Ectodermal cell (in vitro differentiated cells): Measurements from ENCODE around the gene HOXB6.

ENCODE experiments used
- H3K27ac ChIP-seq: 2 replicates; pipeline ENCODE4 v1.7.0; 2013; ENCODE audit warnings: mild to moderate bottlenecking, low read depth, low read length; ENCODE audit not compliant: insufficient read depth, poor library complexity, severe bottlenecking
- H3K27me3 ChIP-seq: 2 replicates; pipeline ENCODE4 v1.7.0; 2013; ENCODE audit warnings: mild to moderate bottlenecking, low read length; ENCODE audit not compliant: insufficient read depth, control insufficient read depth, poor library complexity, severe bottlenecking
- H3K36me3 ChIP-seq: one replicate; pipeline ENCODE4 v1.7.0; 2013; ENCODE audit warnings: low read length; ENCODE audit not compliant: control insufficient read depth, insufficient read depth
- H3K4me1 ChIP-seq: one replicate; pipeline ENCODE4 v1.7.0; 2013; ENCODE audit warnings: low read length; ENCODE audit not compliant: control insufficient read depth, insufficient read depth
- H3K4me3 ChIP-seq: 2 replicates; pipeline ENCODE4 v1.7.0; 2013; ENCODE audit warnings: low read depth, low read length, control low read depth; ENCODE audit not compliant: insufficient read depth
- H3K9me3 ChIP-seq: 2 replicates; pipeline ENCODE4 v1.7.0; 2013; ENCODE audit warnings: mild to moderate bottlenecking, low read length, moderate library complexity; ENCODE audit not compliant: control insufficient read depth
- WGBS, 2 experiments: methylation state at CpG; one replicate each; pipeline ENCODE4 v1.1.7; 2013; ENCODE audit warnings: missing lambda C conversion rate in 2 of 2; 5-methylcytosine and 5-hydroxymethylcytosine counted together

The HOXB6 gene

GRCh38 chr17:48576479-48577309, 28.1 kb downstream of the HOXB6 start:
- no peaks in the 10 kb centered on the region for H3K9me3 ChIP-seq
- no peak overlapping the region for H3K4me3 ChIP-seq
- no peak overlapping the region for H3K27ac ChIP-seq
- WGBS, 2 experiments = 2 to 3% methylated on average over 34 to 38 of the region's 43 CpGs
- H3K36me3 ChIP-seq = no peaks in the 10 kb centered on the region
- no peaks in the 10 kb centered on the region for H3K4me1 ChIP-seq
- H3K27me3 ChIP-seq = peaks cover 100% of the 10 kb centered on the region

- 4% methylated on average over 20 to 22 of the region's 22 CpGs for WGBS, 2 experiments
- Histone ChIP-seq H3K27me3 (peaks cover 100% of the 10 kb centered on the region), H3K27ac (no peak overlapping the region), H3K4me1 (no peaks in the 10 kb centered on the region), H3K4me3 (no peak overlapping the region), H3K36me3 (no peaks in the 10 kb centered on the region), H3K9me3 (no peaks in the 10 kb centered on the region)
These were observed 28.9 kb downstream of the HOXB6 start for GRCh38 chr17:48575673-48576478.

GRCh38 chr17:48575066-48575582, 29.7 kb downstream of the HOXB6 start:
- Histone ChIP-seq H3K27ac (no peak overlapping the region), H3K36me3 (no peaks in the 10 kb centered on the region), H3K4me1 (peaks cover 5% of the 10 kb centered on the region), H3K4me3 (no peak overlapping the region), H3K27me3 (peaks cover 100% of the 10 kb centered on the region), H3K9me3 (no peaks in the 10 kb centered on the region)
- WGBS, 2 experiments = 24 to 30% methylated on average over 6 of the region's 7 CpGs

- 17 to 19% methylated on average over 8 of the region's 8 CpGs for whole genome bisulfite sequencing, 2 experiments
- Histone ChIP-seq H3K36me3 (no peaks in the 10 kb centered on the region), H3K27ac (no peak overlapping the region), H3K4me3 (no peak overlapping the region), H3K27me3 (peaks cover 100% of the 10 kb centered on the region), H3K9me3 (no peaks in the 10 kb centered on the region), H3K4me1 (peaks cover 5% of the 10 kb centered on the region)
These were observed 30.2 kb downstream of the HOXB6 start for GRCh38 chr17:48574505-48575065.

GRCh38 chr17:48571826-48572417, 32.9 kb downstream of the HOXB6 start:
- Histone ChIP-seq H3K9me3 (no peaks in the 10 kb centered on the region), H3K36me3 (no peaks in the 10 kb centered on the region), H3K4me3 (no peak overlapping the region), H3K4me1 (peaks cover 5% of the 10 kb centered on the region), H3K27me3 (peaks cover 100% of the 10 kb centered on the region), H3K27ac (no peak overlapping the region)
- 0 to 6% methylated on average over 1 of the region's 1 CpG for WGBS, 2 experiments

- no peak overlapping the region for H3K4me3 ChIP-seq
- H3K27me3 ChIP-seq = peaks cover 100% of the 10 kb centered on the region
- H3K9me3 ChIP-seq = no peaks in the 10 kb centered on the region
- H3K4me1 ChIP-seq = peaks cover 5% of the 10 kb centered on the region
- no peaks in the 10 kb centered on the region for H3K36me3 ChIP-seq
- 2% methylated on average over 26 of the region's 26 CpGs for WGBS, 2 experiments
- H3K27ac ChIP-seq = no peak overlapping the region
These were observed 33.6 kb downstream of the HOXB6 start for GRCh38 chr17:48571024-48571818.

GRCh38 chr17:48570325-48571023, 34.3 kb downstream of the HOXB6 start:
- 2 to 3% methylated on average over 19 of the region's 19 CpGs for WGBS, 2 experiments
- peaks cover 100% of the 10 kb centered on the region for H3K27me3 ChIP-seq
- no peaks in the 10 kb centered on the region for H3K36me3 ChIP-seq
- peaks cover 5% of the 10 kb centered on the region for H3K4me1 ChIP-seq
- H3K4me3 ChIP-seq = no peak overlapping the region
- no peak overlapping the region for H3K27ac ChIP-seq
- no peaks in the 10 kb centered on the region for H3K9me3 ChIP-seq

- 4 to 6% methylated on average over 6 of the region's 6 CpGs for WGBS, 2 experiments
- no peak overlapping the region for H3K4me3 ChIP-seq
- H3K9me3 ChIP-seq = no peaks in the 10 kb centered on the region
- no peaks in the 10 kb centered on the region for H3K36me3 ChIP-seq
- H3K4me1 ChIP-seq = peaks cover 5% of the 10 kb centered on the region
- peaks cover 100% of the 10 kb centered on the region for H3K27me3 ChIP-seq
- H3K27ac ChIP-seq = no peak overlapping the region
These were observed 35.0 kb downstream of the HOXB6 start for GRCh38 chr17:48569674-48570324.

GRCh38 chr17:48569240-48569582, 35.6 kb downstream of the HOXB6 start:
- Histone ChIP-seq H3K9me3 (no peaks in the 10 kb centered on the region), H3K36me3 (no peaks in the 10 kb centered on the region), H3K4me1 (peaks cover 9% of the 10 kb centered on the region), H3K27me3 (peaks cover 100% of the 10 kb centered on the region), H3K4me3 (no peak overlapping the region), H3K27ac (no peak overlapping the region)
- 1 to 5% methylated on average over 1 to 3 of the region's 3 CpGs for WGBS, 2 experiments
